K562 (cell line): ENCODE measurements around the gene RFPL1. TPM values are rescaled to one million over a fixed set of nuclear protein-coding genes. Genes with fewer than 3 reads are reported as not detected.

Source experiments
- ATAC-seq: fragments of 200-7000 bp; cut with Tn5 transposase; 3 replicates; pipeline ENCODE4 v1.9.1; 2020; ENCODE audit warnings: moderate library complexity
- BruUV-seq: library from RNA; stranded (reverse); fragments of 400-500 nt; replicated peaks from 2 replicates; lab custom pipeline; 2021; lab: Mats Ljungman, UMichigan
- CTCF ChIA-PET: fragments of 300-600 bp; formaldehyde crosslinking; extraction: SDS; loops from one replicate; lab custom pipeline; 2021; ENCODE audit warnings: low intra/inter-chr PET ratio; lab: Yijun Ruan, JAX
- POLR2A ChIA-PET: fragments of 300-600, 350-650 bp; sonication (Branson Sonifier 250); formaldehyde crosslinking; extraction: SDS; loops from one replicate; lab custom pipeline; 2021; ENCODE audit warnings: antibody characterized with exemption, inconsistent platforms; lab: Yijun Ruan, JAX
- DNase-seq, 4 experiments: peaks; one replicate each; pipeline versions ENCODE4 v3.0.0 to v3.0.0-alpha.2; 2011 to 2018; ENCODE audit warnings: low spot score in 3 of 4, mixed read lengths in 3 of 4; ENCODE audit errors: extremely low read depth in 1 of 4
- FAIRE-seq: peaks from 2 replicates; lab custom pipeline; 2011; peaks lifted over from hg19 to GRCh38; lab: Jason Lieb, UNC
- H2AFZ ChIP-seq: 2 replicates; pipeline ENCODE4 v1.6.0; 2011; ENCODE audit warnings: low read depth, low read length, control low read depth, inconsistent platforms
- H3K27ac ChIP-seq: fragments of 200-600 bp; 3 replicates; pipeline ENCODE4 v1.8.0; 2011; ENCODE audit warnings: low read depth, mild to moderate bottlenecking, control low read depth, inconsistent platforms, low read length, moderate library complexity, mixed read lengths; ENCODE audit errors: extremely low read depth
- H3K27me3 ChIP-seq, 2 experiments: fragments of 300-600 bp in 1 of 2; 2 replicates in 1 of 2; 3 replicates in 1 of 2; pipeline versions ENCODE4 v1.6.0 to v1.8.0; 2011; ENCODE audit warnings: inconsistent platforms in 2 of 2, low read length in 2 of 2, mild to moderate bottlenecking in 1 of 2, mixed read lengths in 1 of 2, moderate library complexity in 1 of 2; ENCODE audit not compliant: control insufficient read depth in 2 of 2, insufficient read depth in 2 of 2
- H3K36me3 ChIP-seq: fragments of 300-600 bp; 3 replicates; pipeline ENCODE4 v1.8.0; 2011; ENCODE audit warnings: mild to moderate bottlenecking, low read length, inconsistent platforms; ENCODE audit not compliant: control insufficient read depth, insufficient read depth
- H3K4me1 ChIP-seq, 2 experiments: fragments of 200-600 bp in 1 of 2; replicated peaks in 1 of 2; 2 replicates in 1 of 2; 3 replicates in 1 of 2; pipeline versions ENCODE4 v1.5.1 to v1.8.0; 2011; ENCODE audit warnings: inconsistent platforms in 2 of 2, low read length in 2 of 2, mild to moderate bottlenecking in 1 of 2, mixed read lengths in 1 of 2, moderate library complexity in 1 of 2; ENCODE audit not compliant: control insufficient read depth in 2 of 2, insufficient read depth in 2 of 2
- H3K4me2 ChIP-seq: 2 replicates; pipeline ENCODE4 v1.6.1; 2011; ENCODE audit warnings: low read length, control low read depth, inconsistent platforms, mixed read lengths; ENCODE audit not compliant: insufficient read depth
- H3K4me3 ChIP-seq: fragments of 200-600 bp; sonication (generic), shearing (Covaris generic); 2 replicates; pipeline ENCODE4 v1.5.1; 2016; ENCODE audit warnings: control low read depth, inconsistent platforms
- H3K79me2 ChIP-seq: fragments of 200-600 bp; 3 replicates; pipeline ENCODE4 v1.8.0; 2011; ENCODE audit warnings: low read length, inconsistent platforms; ENCODE audit not compliant: control insufficient read depth, insufficient read depth
- H3K9ac ChIP-seq, 2 experiments: 2 replicates each; pipeline versions ENCODE4 v1.6.0 to v1.6.1; 2011; ENCODE audit warnings: low read depth in 2 of 2, low read length in 2 of 2, control low read depth in 1 of 2, inconsistent platforms in 1 of 2, mild to moderate bottlenecking in 1 of 2, mixed read lengths in 1 of 2; ENCODE audit not compliant: insufficient read depth in 1 of 2
- H3K9me1 ChIP-seq: one replicate; pipeline ENCODE4 v1.6.0; 2011; ENCODE audit warnings: inconsistent platforms, mild to moderate bottlenecking, low read length, moderate library complexity; ENCODE audit not compliant: control insufficient read depth, insufficient read depth
- H3K9me3 ChIP-seq: replicated peaks from 2 replicates; pipeline ENCODE4 v1.5.1; 2011; ENCODE audit warnings: low read depth, low read length, inconsistent platforms; ENCODE audit not compliant: control insufficient read depth, insufficient read depth
- H4K20me1 ChIP-seq: replicated peaks from 2 replicates; pipeline ENCODE4 v1.6.1; 2011; ENCODE audit warnings: low read length, inconsistent platforms, mixed read lengths; ENCODE audit not compliant: control insufficient read depth, insufficient read depth
- HIVEP1 ChIP-seq: fragments of 250-450 bp; sonication (Bioruptor Pico); IDR thresholded peaks from 2 replicates; pipeline ENCODE4 v1.4.0; 2020; ENCODE audit warnings: mild to moderate bottlenecking
- KDM2B ChIP-seq: fragments of 250-450 bp; sonication (Bioruptor Pico); IDR thresholded peaks from 2 replicates; pipeline ENCODE4 v1.8.0; 2021; ENCODE audit warnings: mild to moderate bottlenecking, moderate library complexity
- TCF7 ChIP-seq: sonication (generic); IDR thresholded peaks from 2 replicates; pipeline ENCODE4 v1.6.1; 2016; ENCODE audit warnings: antibody characterized with exemption, borderline replicate concordance
- ZBTB17 ChIP-seq: fragments of 450-650 bp; formaldehyde crosslinking; IDR thresholded peaks from 2 replicates; pipeline ENCODE4 v1.4.0; 2020; ENCODE audit warnings: mild to moderate bottlenecking
- ZNF12 ChIP-seq: sonication (generic); formaldehyde crosslinking; IDR thresholded peaks from 2 replicates; pipeline ENCODE4 v1.4.0; 2020; ENCODE audit warnings: mild to moderate bottlenecking, missing genetic modification reagents
- WGBS: fragments of 100-300 bp; shearing (Covaris generic); methylation state at CpG from one replicate; pipeline ENCODE4 v1.1.6; 2016; ENCODE audit warnings: low coverage, mixed read lengths; ENCODE audit not compliant: insufficient coverage; ENCODE audit errors: missing lambda C conversion rate; 5-methylcytosine and 5-hydroxymethylcytosine counted together
- in situ Hi-C: fragments of 300-500 bp; cut with MboI; formaldehyde crosslinking; loops from 4 replicates; pipeline ENCODE4 v1.15.0; 2018; ENCODE audit warnings: inconsistent platforms, mixed read lengths
- intact Hi-C: fragments of 100-400 bp; cut with micrococcal nuclease; formaldehyde crosslinking; loops from 2 replicates; pipeline ENCODE4 v1.14.2; 2022
- polyA plus RNA-seq, 8 experiments: library from polyadenylated mRNA; depleted of rRNA in 4 of 8; stranded (reverse) in 5 of 8; unstranded in 3 of 8; fragments of >200 nt; fragmentation: Nextera tagmentation in 2 of 8; fragmentation: Illumina TruSeq in 1 of 8; extraction: Ambion mirVana in 2 of 8; extraction: Trizol in 1 of 8; gene quantifications; 2 replicates each; pipeline versions ENCODE4 v1.2.1 to v1.2.3, GENCODE V29; 2011 to 2014; ENCODE audit warnings: inconsistent platforms in 1 of 8, missing spikeins in 1 of 8
- total RNA-seq, 7 experiments: library from RNA; depleted of rRNA in 6 of 7; stranded (reverse); fragments of >200 nt in 6 of 7; fragmentation: Illumina TruSeq in 2 of 7; extraction: Trizol in 2 of 7; gene quantifications; 2 replicates each; pipeline versions ENCODE4 v1.2.1 to v1.2.3, GENCODE V29; 2011 to 2021; ENCODE audit warnings: low replicate concordance in 1 of 7
- TF ChIP-seq, protein P1 (sequence below): fragments of 250-450 bp; sonication (Bioruptor Pico); IDR thresholded peaks from 2 replicates; pipeline ENCODE4 v1.8.0; 2022; ENCODE audit warnings: inconsistent platforms, mild to moderate bottlenecking, moderate library complexity, borderline replicate concordance
- TF ChIP-seq, protein P2 (sequence below): fragments of 200-600 bp; sonication (generic); IDR thresholded peaks from one replicate; pipeline ENCODE4 v1.6.1; 2012; ENCODE audit warnings: mild to moderate bottlenecking, low read depth, low read length, inconsistent platforms
- TF ChIP-seq, protein P3 (sequence below): IDR thresholded peaks from 2 replicates; pipeline ENCODE4 v1.6.1; 2011; ENCODE audit not compliant: insufficient read length; ENCODE audit errors: extremely low read depth

RFPL1 gene
- total and polyA plus RNA-seq, 9 of the 15 experiments (the other 6 are each of a cell fraction or from before 2014, with no cell fraction given), result not detected

DNA sequence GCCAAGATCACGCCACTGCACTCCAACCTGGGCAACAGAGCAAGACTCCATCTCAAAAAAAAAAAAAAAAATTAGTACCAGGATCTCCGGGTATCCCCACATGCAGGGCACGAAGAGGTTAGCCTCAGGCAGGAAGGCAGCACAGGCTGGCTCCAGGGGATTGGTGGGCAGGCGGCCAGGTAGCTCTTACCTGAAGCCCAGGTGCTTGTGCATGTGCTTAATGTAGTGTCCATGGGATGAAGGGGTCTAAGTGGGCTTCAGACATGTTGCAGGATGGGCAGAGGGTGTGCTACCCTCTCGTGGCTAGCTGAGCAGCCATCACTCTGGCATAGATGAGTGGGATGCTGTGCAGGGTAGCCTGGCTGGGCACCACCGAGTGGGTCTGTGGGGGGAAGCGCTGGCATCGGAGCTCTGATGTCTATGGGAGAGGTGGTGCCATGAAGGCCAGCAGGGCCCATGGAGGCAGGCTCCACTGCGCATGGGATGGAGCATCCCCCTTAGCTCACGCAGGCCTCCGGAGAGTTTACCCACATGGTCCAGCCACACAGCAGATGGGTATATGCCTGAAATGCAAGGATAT lies 11.0 kb downstream of the RFPL1 start:
- no TSS peak for BruUV-seq
- no peak overlapping the region for H3K9ac ChIP-seq
- DNase-seq, result no peak
- no peak overlapping the region for H3K27ac ChIP-seq
- FAIRE-seq, result no peak
- H3K4me1 ChIP-seq, result no peaks in the 10 kb centered on the region
- ATAC-seq, result no peak
- H3K4me2 ChIP-seq, result no peak overlapping the region
- POLR2A ChIA-PET, result interaction anchor here (0.6 kb wide), 1 partner anchor 9 kb away, joined by 4 read pairs; no protein-coding TSS in a partner anchor
- H3K27me3 ChIP-seq, result no peaks in the 10 kb centered on the region
- no peaks in the 10 kb centered on the region for H3K9me1 ChIP-seq
- in situ Hi-C loops (no loop called here), intact Hi-C loops (no loop called here)
- no peak overlapping the region for H2AFZ ChIP-seq
- CTCF ChIA-PET, result no interaction called here
- no peaks in the 10 kb centered on the region for H3K9me3 ChIP-seq
- TF ChIP-seq HIVEP1 (CRISPR knock-in tag), result no peak
- TF ChIP-seq, protein P1, sequence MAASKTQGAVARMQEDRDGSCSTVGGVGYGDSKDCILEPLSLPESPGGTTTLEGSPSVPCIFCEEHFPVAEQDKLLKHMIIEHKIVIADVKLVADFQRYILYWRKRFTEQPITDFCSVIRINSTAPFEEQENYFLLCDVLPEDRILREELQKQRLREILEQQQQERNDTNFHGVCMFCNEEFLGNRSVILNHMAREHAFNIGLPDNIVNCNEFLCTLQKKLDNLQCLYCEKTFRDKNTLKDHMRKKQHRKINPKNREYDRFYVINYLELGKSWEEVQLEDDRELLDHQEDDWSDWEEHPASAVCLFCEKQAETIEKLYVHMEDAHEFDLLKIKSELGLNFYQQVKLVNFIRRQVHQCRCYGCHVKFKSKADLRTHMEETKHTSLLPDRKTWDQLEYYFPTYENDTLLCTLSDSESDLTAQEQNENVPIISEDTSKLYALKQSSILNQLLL, result no peak
- no peak for TF ChIP-seq TCF7
- TF ChIP-seq KDM2B (CRISPR knock-in tag), result no peak
- TF ChIP-seq, protein P2, sequence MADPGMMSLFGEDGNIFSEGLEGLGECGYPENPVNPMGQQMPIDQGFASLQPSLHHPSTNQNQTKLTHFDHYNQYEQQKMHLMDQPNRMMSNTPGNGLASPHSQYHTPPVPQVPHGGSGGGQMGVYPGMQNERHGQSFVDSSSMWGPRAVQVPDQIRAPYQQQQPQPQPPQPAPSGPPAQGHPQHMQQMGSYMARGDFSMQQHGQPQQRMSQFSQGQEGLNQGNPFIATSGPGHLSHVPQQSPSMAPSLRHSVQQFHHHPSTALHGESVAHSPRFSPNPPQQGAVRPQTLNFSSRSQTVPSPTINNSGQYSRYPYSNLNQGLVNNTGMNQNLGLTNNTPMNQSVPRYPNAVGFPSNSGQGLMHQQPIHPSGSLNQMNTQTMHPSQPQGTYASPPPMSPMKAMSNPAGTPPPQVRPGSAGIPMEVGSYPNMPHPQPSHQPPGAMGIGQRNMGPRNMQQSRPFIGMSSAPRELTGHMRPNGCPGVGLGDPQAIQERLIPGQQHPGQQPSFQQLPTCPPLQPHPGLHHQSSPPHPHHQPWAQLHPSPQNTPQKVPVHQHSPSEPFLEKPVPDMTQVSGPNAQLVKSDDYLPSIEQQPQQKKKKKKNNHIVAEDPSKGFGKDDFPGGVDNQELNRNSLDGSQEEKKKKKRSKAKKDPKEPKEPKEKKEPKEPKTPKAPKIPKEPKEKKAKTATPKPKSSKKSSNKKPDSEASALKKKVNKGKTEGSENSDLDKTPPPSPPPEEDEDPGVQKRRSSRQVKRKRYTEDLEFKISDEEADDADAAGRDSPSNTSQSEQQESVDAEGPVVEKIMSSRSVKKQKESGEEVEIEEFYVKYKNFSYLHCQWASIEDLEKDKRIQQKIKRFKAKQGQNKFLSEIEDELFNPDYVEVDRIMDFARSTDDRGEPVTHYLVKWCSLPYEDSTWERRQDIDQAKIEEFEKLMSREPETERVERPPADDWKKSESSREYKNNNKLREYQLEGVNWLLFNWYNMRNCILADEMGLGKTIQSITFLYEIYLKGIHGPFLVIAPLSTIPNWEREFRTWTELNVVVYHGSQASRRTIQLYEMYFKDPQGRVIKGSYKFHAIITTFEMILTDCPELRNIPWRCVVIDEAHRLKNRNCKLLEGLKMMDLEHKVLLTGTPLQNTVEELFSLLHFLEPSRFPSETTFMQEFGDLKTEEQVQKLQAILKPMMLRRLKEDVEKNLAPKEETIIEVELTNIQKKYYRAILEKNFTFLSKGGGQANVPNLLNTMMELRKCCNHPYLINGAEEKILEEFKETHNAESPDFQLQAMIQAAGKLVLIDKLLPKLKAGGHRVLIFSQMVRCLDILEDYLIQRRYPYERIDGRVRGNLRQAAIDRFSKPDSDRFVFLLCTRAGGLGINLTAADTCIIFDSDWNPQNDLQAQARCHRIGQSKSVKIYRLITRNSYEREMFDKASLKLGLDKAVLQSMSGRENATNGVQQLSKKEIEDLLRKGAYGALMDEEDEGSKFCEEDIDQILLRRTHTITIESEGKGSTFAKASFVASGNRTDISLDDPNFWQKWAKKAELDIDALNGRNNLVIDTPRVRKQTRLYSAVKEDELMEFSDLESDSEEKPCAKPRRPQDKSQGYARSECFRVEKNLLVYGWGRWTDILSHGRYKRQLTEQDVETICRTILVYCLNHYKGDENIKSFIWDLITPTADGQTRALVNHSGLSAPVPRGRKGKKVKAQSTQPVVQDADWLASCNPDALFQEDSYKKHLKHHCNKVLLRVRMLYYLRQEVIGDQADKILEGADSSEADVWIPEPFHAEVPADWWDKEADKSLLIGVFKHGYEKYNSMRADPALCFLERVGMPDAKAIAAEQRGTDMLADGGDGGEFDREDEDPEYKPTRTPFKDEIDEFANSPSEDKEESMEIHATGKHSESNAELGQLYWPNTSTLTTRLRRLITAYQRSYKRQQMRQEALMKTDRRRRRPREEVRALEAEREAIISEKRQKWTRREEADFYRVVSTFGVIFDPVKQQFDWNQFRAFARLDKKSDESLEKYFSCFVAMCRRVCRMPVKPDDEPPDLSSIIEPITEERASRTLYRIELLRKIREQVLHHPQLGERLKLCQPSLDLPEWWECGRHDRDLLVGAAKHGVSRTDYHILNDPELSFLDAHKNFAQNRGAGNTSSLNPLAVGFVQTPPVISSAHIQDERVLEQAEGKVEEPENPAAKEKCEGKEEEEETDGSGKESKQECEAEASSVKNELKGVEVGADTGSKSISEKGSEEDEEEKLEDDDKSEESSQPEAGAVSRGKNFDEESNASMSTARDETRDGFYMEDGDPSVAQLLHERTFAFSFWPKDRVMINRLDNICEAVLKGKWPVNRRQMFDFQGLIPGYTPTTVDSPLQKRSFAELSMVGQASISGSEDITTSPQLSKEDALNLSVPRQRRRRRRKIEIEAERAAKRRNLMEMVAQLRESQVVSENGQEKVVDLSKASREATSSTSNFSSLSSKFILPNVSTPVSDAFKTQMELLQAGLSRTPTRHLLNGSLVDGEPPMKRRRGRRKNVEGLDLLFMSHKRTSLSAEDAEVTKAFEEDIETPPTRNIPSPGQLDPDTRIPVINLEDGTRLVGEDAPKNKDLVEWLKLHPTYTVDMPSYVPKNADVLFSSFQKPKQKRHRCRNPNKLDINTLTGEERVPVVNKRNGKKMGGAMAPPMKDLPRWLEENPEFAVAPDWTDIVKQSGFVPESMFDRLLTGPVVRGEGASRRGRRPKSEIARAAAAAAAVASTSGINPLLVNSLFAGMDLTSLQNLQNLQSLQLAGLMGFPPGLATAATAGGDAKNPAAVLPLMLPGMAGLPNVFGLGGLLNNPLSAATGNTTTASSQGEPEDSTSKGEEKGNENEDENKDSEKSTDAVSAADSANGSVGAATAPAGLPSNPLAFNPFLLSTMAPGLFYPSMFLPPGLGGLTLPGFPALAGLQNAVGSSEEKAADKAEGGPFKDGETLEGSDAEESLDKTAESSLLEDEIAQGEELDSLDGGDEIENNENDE, result no peak
- TF ChIP-seq, protein P3, sequence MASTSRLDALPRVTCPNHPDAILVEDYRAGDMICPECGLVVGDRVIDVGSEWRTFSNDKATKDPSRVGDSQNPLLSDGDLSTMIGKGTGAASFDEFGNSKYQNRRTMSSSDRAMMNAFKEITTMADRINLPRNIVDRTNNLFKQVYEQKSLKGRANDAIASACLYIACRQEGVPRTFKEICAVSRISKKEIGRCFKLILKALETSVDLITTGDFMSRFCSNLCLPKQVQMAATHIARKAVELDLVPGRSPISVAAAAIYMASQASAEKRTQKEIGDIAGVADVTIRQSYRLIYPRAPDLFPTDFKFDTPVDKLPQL, result no peak
- TF ChIP-seq ZNF12, result no peak
- TF ChIP-seq ZBTB17 (CRISPR knock-in tag), result no peak
- 52% methylated on average over 7 of the region's 11 CpGs for WGBS
- no peaks in the 10 kb centered on the region for H3K79me2 ChIP-seq
- no peaks in the 10 kb centered on the region for H4K20me1 ChIP-seq
- H3K4me3 ChIP-seq, result no peak overlapping the region
- H3K36me3 ChIP-seq, result no peaks in the 10 kb centered on the region
